Measurements from ENCODE around the gene PPIG. TPM values are rescaled to one million over a fixed set of nuclear protein-coding genes. Genes with fewer than 3 reads are reported as not detected.

The PPIG gene
- total and polyA plus RNA-seq, 9 of the 15 experiments (the other 6 are each of a cell fraction or from before 2014, with no cell fraction given), result 52.5 to 166 (median 124) TPM

DNA sequence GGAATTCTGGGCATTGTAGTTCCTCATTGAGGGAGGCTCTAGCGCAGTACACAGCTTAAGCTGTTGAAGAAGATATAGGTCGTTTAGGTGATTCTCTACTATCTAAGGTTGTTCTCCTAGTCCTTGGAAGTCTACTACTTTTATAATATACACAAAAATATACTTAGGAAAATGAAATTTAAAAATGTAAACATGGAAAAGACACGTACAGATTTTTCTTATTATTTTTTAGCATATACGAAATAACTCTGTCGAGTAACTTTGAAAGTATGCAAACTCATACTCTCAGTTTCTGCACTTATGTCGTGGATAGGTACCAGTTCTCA is 10.2 kb upstream of the PPIG start (continued):
- TF ChIP-seq ZNF274 (IDR thresholded peaks at IDR 0.05; ENCODE audit: borderline replicate concordance, low read depth, low read length) (no peak), NFIC (IDR thresholded peaks at IDR 0.05) (no peak), ZNF3 (CRISPR knock-in tag; IDR thresholded peaks at IDR 0.05) (no peak), TRIM24 (IDR thresholded peaks at IDR 0.05) (no peak), CHD2 (IDR thresholded peaks at IDR 0.05; ENCODE audit: low read depth, low read length) (no peak), NRF1 (conservative IDR thresholded peaks at IDR 0.05 in 1 of 2, IDR thresholded peaks at IDR 0.05 in 1 of 2) (peak in 1 of 2 experiments; percentile 58; a peak in 2 of 4 replicates), NFXL1 (CRISPR knock-in tag; IDR thresholded peaks at IDR 0.05) (no peak), SMAD1 (IDR thresholded peaks at IDR 0.05; ENCODE audit: low read depth, low read length, partially characterized antibody) (no peak), SAFB2 (IDR thresholded peaks at IDR 0.05; ENCODE audit: borderline replicate concordance, low read depth, low read length, severe bottlenecking) (no peak), RB1 (IDR thresholded peaks at IDR 0.05; ENCODE audit: low read depth) (no peak), BCOR (IDR thresholded peaks at IDR 0.05) (no peak), HDAC6 (IDR thresholded peaks at IDR 0.05; ENCODE audit: low read depth, low read length) (no peak), TAF9B (IDR thresholded peaks at IDR 0.05; ENCODE audit: partially characterized antibody) (no peak), RBFOX2 (IDR thresholded peaks at IDR 0.05; ENCODE audit: low read depth, low read length) (no peak), E2F3 (CRISPR knock-in tag; IDR thresholded peaks at IDR 0.05) (no peak), POLR2AphosphoS5 (IDR thresholded peaks at IDR 0.05; ENCODE audit: control insufficient read depth, insufficient read depth, low read depth, low read length) (no peak), CBX5 (IDR thresholded peaks at IDR 0.05; ENCODE audit: borderline replicate concordance, low read depth) (no peak), EP300 (IDR thresholded peaks at IDR 0.05; ENCODE audit: low read length) (no peak), KDM2B (CRISPR knock-in tag; IDR thresholded peaks at IDR 0.05) (no peak), DACH1 (IDR thresholded peaks at IDR 0.05; ENCODE audit: partially characterized antibody) (no peak), NCOA4 (IDR thresholded peaks at IDR 0.05; ENCODE audit: partially characterized antibody) (no peak)
- TF ChIP-seq, protein P1, sequence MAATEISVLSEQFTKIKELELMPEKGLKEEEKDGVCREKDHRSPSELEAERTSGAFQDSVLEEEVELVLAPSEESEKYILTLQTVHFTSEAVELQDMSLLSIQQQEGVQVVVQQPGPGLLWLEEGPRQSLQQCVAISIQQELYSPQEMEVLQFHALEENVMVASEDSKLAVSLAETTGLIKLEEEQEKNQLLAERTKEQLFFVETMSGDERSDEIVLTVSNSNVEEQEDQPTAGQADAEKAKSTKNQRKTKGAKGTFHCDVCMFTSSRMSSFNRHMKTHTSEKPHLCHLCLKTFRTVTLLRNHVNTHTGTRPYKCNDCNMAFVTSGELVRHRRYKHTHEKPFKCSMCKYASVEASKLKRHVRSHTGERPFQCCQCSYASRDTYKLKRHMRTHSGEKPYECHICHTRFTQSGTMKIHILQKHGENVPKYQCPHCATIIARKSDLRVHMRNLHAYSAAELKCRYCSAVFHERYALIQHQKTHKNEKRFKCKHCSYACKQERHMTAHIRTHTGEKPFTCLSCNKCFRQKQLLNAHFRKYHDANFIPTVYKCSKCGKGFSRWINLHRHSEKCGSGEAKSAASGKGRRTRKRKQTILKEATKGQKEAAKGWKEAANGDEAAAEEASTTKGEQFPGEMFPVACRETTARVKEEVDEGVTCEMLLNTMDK (IDR thresholded peaks at IDR 0.05; ENCODE audit: borderline replicate concordance, insufficient read depth, low read depth, low read length, poor library complexity, severe bottlenecking), result no peak
- TF ChIP-seq, protein P2, sequence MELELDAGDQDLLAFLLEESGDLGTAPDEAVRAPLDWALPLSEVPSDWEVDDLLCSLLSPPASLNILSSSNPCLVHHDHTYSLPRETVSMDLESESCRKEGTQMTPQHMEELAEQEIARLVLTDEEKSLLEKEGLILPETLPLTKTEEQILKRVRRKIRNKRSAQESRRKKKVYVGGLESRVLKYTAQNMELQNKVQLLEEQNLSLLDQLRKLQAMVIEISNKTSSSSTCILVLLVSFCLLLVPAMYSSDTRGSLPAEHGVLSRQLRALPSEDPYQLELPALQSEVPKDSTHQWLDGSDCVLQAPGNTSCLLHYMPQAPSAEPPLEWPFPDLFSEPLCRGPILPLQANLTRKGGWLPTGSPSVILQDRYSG (tag; conservative IDR thresholded peaks at IDR 0.05; ENCODE audit: low read depth), result no peak
- TF ChIP-seq, protein P3, sequence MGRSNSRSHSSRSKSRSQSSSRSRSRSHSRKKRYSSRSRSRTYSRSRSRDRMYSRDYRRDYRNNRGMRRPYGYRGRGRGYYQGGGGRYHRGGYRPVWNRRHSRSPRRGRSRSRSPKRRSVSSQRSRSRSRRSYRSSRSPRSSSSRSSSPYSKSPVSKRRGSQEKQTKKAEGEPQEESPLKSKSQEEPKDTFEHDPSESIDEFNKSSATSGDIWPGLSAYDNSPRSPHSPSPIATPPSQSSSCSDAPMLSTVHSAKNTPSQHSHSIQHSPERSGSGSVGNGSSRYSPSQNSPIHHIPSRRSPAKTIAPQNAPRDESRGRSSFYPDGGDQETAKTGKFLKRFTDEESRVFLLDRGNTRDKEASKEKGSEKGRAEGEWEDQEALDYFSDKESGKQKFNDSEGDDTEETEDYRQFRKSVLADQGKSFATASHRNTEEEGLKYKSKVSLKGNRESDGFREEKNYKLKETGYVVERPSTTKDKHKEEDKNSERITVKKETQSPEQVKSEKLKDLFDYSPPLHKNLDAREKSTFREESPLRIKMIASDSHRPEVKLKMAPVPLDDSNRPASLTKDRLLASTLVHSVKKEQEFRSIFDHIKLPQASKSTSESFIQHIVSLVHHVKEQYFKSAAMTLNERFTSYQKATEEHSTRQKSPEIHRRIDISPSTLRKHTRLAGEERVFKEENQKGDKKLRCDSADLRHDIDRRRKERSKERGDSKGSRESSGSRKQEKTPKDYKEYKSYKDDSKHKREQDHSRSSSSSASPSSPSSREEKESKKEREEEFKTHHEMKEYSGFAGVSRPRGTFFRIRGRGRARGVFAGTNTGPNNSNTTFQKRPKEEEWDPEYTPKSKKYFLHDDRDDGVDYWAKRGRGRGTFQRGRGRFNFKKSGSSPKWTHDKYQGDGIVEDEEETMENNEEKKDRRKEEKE (IDR thresholded peaks at IDR 0.05; ENCODE audit: borderline replicate concordance in 1 of 2, control insufficient read depth in 1 of 2, low read depth in 2 of 2, low read length in 1 of 2), result no peak
- TF ChIP-seq, protein P4, sequence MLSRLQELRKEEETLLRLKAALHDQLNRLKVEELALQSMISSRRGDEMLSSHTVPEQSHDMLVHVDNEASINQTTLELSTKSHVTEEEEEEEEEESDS (CRISPR knock-in tag; IDR thresholded peaks at IDR 0.05), result no peak
